H9 (cell line): Measurements from ENCODE around the gene TJAP1. TPM values are rescaled to one million over a fixed set of nuclear protein-coding genes. Genes with fewer than 3 reads are reported as not detected.

Experiments
- DNase-seq: peaks from one replicate; pipeline ENCODE4 v3.0.0-alpha.2; 2017
- H2AFZ ChIP-seq: one replicate; pipeline ENCODE4 v1.6.1; 2013; ENCODE audit warnings: mild to moderate bottlenecking, low read length, control low read depth, moderate library complexity
- H2AK5ac ChIP-seq: 2 replicates; pipeline ENCODE4 v1.6.1; 2013; ENCODE audit warnings: low read length, control low read depth, mixed read lengths; ENCODE audit not compliant: insufficient read length
- H2BK120ac ChIP-seq: one replicate; pipeline ENCODE4 v1.6.1; 2013; ENCODE audit warnings: low read depth, mild to moderate bottlenecking, low read length, control low read depth, inconsistent platforms; ENCODE audit not compliant: poor library complexity, severe bottlenecking
- H2BK12ac ChIP-seq: 2 replicates; pipeline ENCODE4 v1.6.1; 2013; ENCODE audit warnings: low read length, control low read depth, mixed read lengths, low read depth; ENCODE audit not compliant: insufficient read length
- H2BK15ac ChIP-seq: 2 replicates; pipeline ENCODE4 v1.6.1; 2013; ENCODE audit warnings: low read depth, low read length, control low read depth
- H2BK20ac ChIP-seq: one replicate; pipeline ENCODE4 v1.6.1; 2013; ENCODE audit warnings: low read depth, mild to moderate bottlenecking, low read length, control low read depth, inconsistent platforms; ENCODE audit not compliant: poor library complexity, severe bottlenecking
- H2BK5ac ChIP-seq: 2 replicates; pipeline ENCODE4 v1.6.1; 2013; ENCODE audit warnings: low read length, control low read depth, mixed read lengths; ENCODE audit not compliant: insufficient read length
- H3K14ac ChIP-seq: 2 replicates; pipeline ENCODE4 v1.6.1; 2013; ENCODE audit warnings: low read length, control low read depth; ENCODE audit not compliant: insufficient read depth
- H3K18ac ChIP-seq: 2 replicates; pipeline ENCODE4 v1.6.1; 2013; ENCODE audit warnings: low read depth, mild to moderate bottlenecking, mixed read lengths, low read length, control low read depth; ENCODE audit not compliant: insufficient read length
- H3K23ac ChIP-seq: 2 replicates; pipeline ENCODE4 v1.6.1; 2013; ENCODE audit warnings: low read length, control low read depth, mixed read lengths, low read depth; ENCODE audit not compliant: insufficient read length
- H3K23me2 ChIP-seq: 2 replicates; pipeline ENCODE4 v1.6.1; 2013; ENCODE audit warnings: low read depth, mild to moderate bottlenecking, mixed read lengths, low read length, control low read depth; ENCODE audit not compliant: insufficient read length, poor library complexity, severe bottlenecking
- H3K27ac ChIP-seq: 2 replicates; pipeline ENCODE4 v1.5.1; 2013; ENCODE audit warnings: low read length, control low read depth, mixed read lengths, low read depth; ENCODE audit not compliant: insufficient read length
- H3K27me3 ChIP-seq: 2 replicates; pipeline ENCODE4 v1.6.1; 2013; ENCODE audit warnings: low read length, control low read depth, inconsistent platforms; ENCODE audit not compliant: insufficient read depth
- H3K4ac ChIP-seq: 2 replicates; pipeline ENCODE4 v1.6.1; 2013; ENCODE audit warnings: low read depth, mild to moderate bottlenecking, control low read depth, inconsistent platforms, low read length, moderate library complexity
- H3K4me1 ChIP-seq: 2 replicates; pipeline ENCODE4 v1.6.1; 2013; ENCODE audit warnings: low read length, control low read depth, inconsistent platforms; ENCODE audit not compliant: insufficient read depth
- H3K4me2 ChIP-seq: 2 replicates; pipeline ENCODE4 v1.6.1; 2013; ENCODE audit warnings: low read length, control low read depth, mixed read lengths; ENCODE audit not compliant: insufficient read length, insufficient read depth
- H3K56ac ChIP-seq: 2 replicates; pipeline ENCODE4 v1.6.1; 2013; ENCODE audit warnings: low read depth, mild to moderate bottlenecking, mixed read lengths, low read length, control low read depth; ENCODE audit not compliant: insufficient read length
- H3K79me1 ChIP-seq: 2 replicates; pipeline ENCODE4 v1.6.1; 2013; ENCODE audit warnings: low read depth, mild to moderate bottlenecking, moderate library complexity, low read length, control low read depth, inconsistent platforms; ENCODE audit not compliant: insufficient read depth, poor library complexity, severe bottlenecking
- H3K79me2 ChIP-seq: 2 replicates; pipeline ENCODE4 v1.6.1; 2013; ENCODE audit warnings: low read length, control low read depth, inconsistent platforms; ENCODE audit not compliant: insufficient read depth
- H3K9ac ChIP-seq: 2 replicates; pipeline ENCODE4 v1.6.1; 2013; ENCODE audit warnings: low read length, control low read depth, mixed read lengths; ENCODE audit not compliant: insufficient read length; ENCODE audit errors: extremely low read depth
- H3K9me3 ChIP-seq: one replicate; pipeline ENCODE4 v1.6.1; 2013; ENCODE audit warnings: low read depth, low read length, inconsistent platforms; ENCODE audit not compliant: control insufficient read depth
- H3T11ph ChIP-seq: one replicate; pipeline ENCODE4 v1.6.1; 2013; ENCODE audit warnings: mild to moderate bottlenecking, low read length, control low read depth, inconsistent platforms
- H4K20me1 ChIP-seq: one replicate; pipeline ENCODE4 v1.6.1; 2013; ENCODE audit not compliant: control insufficient read depth, insufficient read length, insufficient read depth
- H4K5ac ChIP-seq: 2 replicates; pipeline ENCODE4 v1.6.1; 2013; ENCODE audit warnings: low read depth, mild to moderate bottlenecking, mixed read lengths, low read length, control low read depth; ENCODE audit not compliant: insufficient read length
- H4K8ac ChIP-seq: replicated peaks from 2 replicates; pipeline ENCODE4 v1.6.1; 2013; ENCODE audit warnings: low read length, control low read depth, mixed read lengths, low read depth; ENCODE audit not compliant: insufficient read length
- H4K91ac ChIP-seq: 2 replicates; pipeline ENCODE4 v1.6.1; 2013; ENCODE audit warnings: low read depth, mild to moderate bottlenecking, moderate library complexity, mixed read lengths, low read length, control low read depth; ENCODE audit not compliant: insufficient read length
- H3K27ac Mint-ChIP-seq, 3 experiments: 2 replicates in 2 of 3; 3 replicates in 1 of 3; pipeline ENCODE4 v1.8.0; 2020 to 2021; ENCODE audit warnings: mixed read lengths in 3 of 3, mild to moderate bottlenecking in 1 of 3, moderate library complexity in 1 of 3
- H3K27me3 Mint-ChIP-seq: 2 replicates; pipeline ENCODE4 v1.8.0; 2021; ENCODE audit warnings: low read depth, mild to moderate bottlenecking, moderate library complexity, mixed read lengths
- H3K36me3 Mint-ChIP-seq, 3 experiments: 2 replicates in 2 of 3; 3 replicates in 1 of 3; pipeline ENCODE4 v1.8.0; 2020 to 2021; ENCODE audit warnings: low read depth in 3 of 3, mixed read lengths in 3 of 3; ENCODE audit not compliant: insufficient read depth in 1 of 3
- H3K4me1 Mint-ChIP-seq, 2 experiments: 2 replicates each; pipeline ENCODE4 v1.8.0; 2020; ENCODE audit warnings: mixed read lengths in 2 of 2
- H3K4me3 Mint-ChIP-seq, 2 experiments: 2 replicates in 1 of 2; 3 replicates in 1 of 2; pipeline ENCODE4 v1.8.0; 2020 to 2021; ENCODE audit warnings: mild to moderate bottlenecking in 2 of 2, mixed read lengths in 2 of 2, moderate library complexity in 1 of 2
- H3K9me3 Mint-ChIP-seq, 2 experiments: 2 replicates in 1 of 2; 3 replicates in 1 of 2; pipeline ENCODE4 v1.8.0; 2020; ENCODE audit warnings: mild to moderate bottlenecking in 2 of 2, mixed read lengths in 2 of 2, moderate library complexity in 1 of 2
- CTCF ChIP-seq: fragments of 200-600 bp; sonication (generic); conservative IDR thresholded peaks from 3 replicates; pipeline ENCODE4 v1.8.0; 2021; ENCODE audit warnings: antibody characterized with exemption, mild to moderate bottlenecking
- WGBS: extraction: QIAGEN DNeasy Blood & Tissue Kit; methylation state at CpG from one replicate; pipeline ENCODE4 v1.1.7; 2013; ENCODE audit warnings: missing lambda C conversion rate, low lambda C conversion rate, mixed read lengths; ENCODE audit not compliant: insufficient read length; ENCODE audit errors: extremely low coverage; 5-methylcytosine and 5-hydroxymethylcytosine counted together
- total RNA-seq: library from RNA; stranded (reverse); gene quantifications from 2 replicates; pipeline ENCODE4 v1.2.1, GENCODE V29; 2021

Gene TJAP1
- total RNA-seq, 1 experiment from 2014 or later, result 45.1 TPM

GRCh38 chr6:43454290-43454695 lies 23.1 kb upstream of the TJAP1 start:
- H3K27me3 Mint-ChIP-seq, result peaks cover 38% of the 10 kb centered on the region
- no CpG with 5 or more reads among the region's 17 CpGs for WGBS

More at GRCh38 chr6:43454290-43454695, 23.1 kb upstream of the TJAP1 start:
- Histone ChIP-seq H4K91ac (no peak overlapping the region), H2BK5ac (no peak overlapping the region), H2AFZ (no peak overlapping the region), H3K79me2 (no peaks in the 10 kb centered on the region), H2BK20ac (no peak overlapping the region), H3K14ac (no peak overlapping the region), H2BK15ac (no peak overlapping the region), H3K27me3 (peaks cover 12% of the 10 kb centered on the region; the same call in 1 of the 2 replicates), H3K18ac (no peak overlapping the region), H4K20me1 (peaks cover 4% of the 10 kb centered on the region), H2AK5ac (no peak overlapping the region), H3K56ac (no peak overlapping the region), H3K4ac (no peak overlapping the region), H4K5ac (no peak overlapping the region), H3K23ac (no peak overlapping the region), H3T11ph (no peak overlapping the region), H2BK12ac (no peak overlapping the region), H3K9ac (no peak overlapping the region), H3K4me2 (peak overlapping the region; percentile 71), H4K8ac (no peak overlapping the region), H3K27ac (no peak overlapping the region), H3K79me1 (no peaks in the 10 kb centered on the region), H2BK120ac (no peak overlapping the region), H3K9me3 (no peaks in the 10 kb centered on the region), H3K23me2 (peaks cover 14% of the 10 kb centered on the region), H3K4me1 (no peaks in the 10 kb centered on the region)
- peaks cover 9 to 12% of the 10 kb centered on the region in 2 experiments for H3K4me1 Mint-ChIP-seq
- no peak overlapping the region for H3K27ac Mint-ChIP-seq
- peaks cover 0 to 22% (median 19%) of the 10 kb centered on the region in 3 experiments; a peak in 5 of 7 replicates for H3K36me3 Mint-ChIP-seq
- DNase-seq, result peak; percentile 91
- TF ChIP-seq CTCF, result peak; percentile 93
- H3K4me3 Mint-ChIP-seq, result peak overlapping the region; percentile 66 to 86
- no peaks in the 10 kb centered on the region; a peak in 2 of 5 replicates for H3K9me3 Mint-ChIP-seq
